SK-N-SH treated with all-trans-retinoic acid at 6 μM for 48 hours (cell line): ENCODE results near the gene TDRD12.
"Not testable (repeated sequence)": the region's sequence is repeated elsewhere in the genome, so short reads cannot be mapped to it uniquely, and the experiment has no call there.

Experiments used
- ATAC-seq: fragments of 200-7000 bp; cut with Tn5 transposase; 3 replicates; pipeline ENCODE4 v1.9.1; 2020; ENCODE audit warnings: mild to moderate bottlenecking, moderate library complexity
- ARNTL ChIP-seq: fragments of 450-650 bp; formaldehyde crosslinking; IDR thresholded peaks from 2 replicates; pipeline ENCODE4 v1.5.0; 2020; ENCODE audit warnings: low read depth, mild to moderate bottlenecking, moderate library complexity, borderline replicate concordance
- BACH2 ChIP-seq: fragments of 250-450 bp; sonication (Bioruptor Pico); IDR thresholded peaks from 2 replicates; pipeline ENCODE4 v1.9.0; 2021; ENCODE audit warnings: mild to moderate bottlenecking, borderline replicate concordance
- CSDC2 ChIP-seq: fragments of 250-450 bp; sonication (Bioruptor Pico); IDR thresholded peaks from 2 replicates; pipeline ENCODE4 v1.5.0; 2020; ENCODE audit warnings: mild to moderate bottlenecking, moderate library complexity
- ESRRG ChIP-seq: fragments of 250-450 bp; sonication (Bioruptor Pico); IDR thresholded peaks from 2 replicates; pipeline ENCODE4 v1.6.1; 2021; ENCODE audit warnings: mild to moderate bottlenecking
- GLIS3 ChIP-seq: fragments of 250-450 bp; sonication (Bioruptor Pico); IDR thresholded peaks from 2 replicates; pipeline ENCODE4 v1.5.0; 2020; ENCODE audit warnings: mild to moderate bottlenecking, moderate library complexity
- ISL1 ChIP-seq: fragments of 250-450 bp; sonication (Bioruptor Pico); IDR thresholded peaks from 2 replicates; pipeline ENCODE4 v2.1.2; 2022; ENCODE audit warnings: mild to moderate bottlenecking, moderate library complexity
- RARB ChIP-seq: fragments of 250-450 bp; sonication (Bioruptor Pico); IDR thresholded peaks from 2 replicates; pipeline ENCODE4 v1.8.0; 2021; ENCODE audit warnings: mild to moderate bottlenecking, moderate library complexity
- SNAI2 ChIP-seq: fragments of 250-450 bp; sonication (Bioruptor Pico); IDR thresholded peaks from 2 replicates; pipeline ENCODE4 v1.5.0; 2020; ENCODE audit warnings: mild to moderate bottlenecking, moderate library complexity
- TCF4 ChIP-seq: fragments of 250-450 bp; sonication (Bioruptor Pico); IDR thresholded peaks from 2 replicates; pipeline ENCODE4 v1.8.0; 2021; ENCODE audit warnings: mild to moderate bottlenecking, moderate library complexity, borderline replicate concordance
- TOX ChIP-seq: fragments of 250-450 bp; sonication (Bioruptor Pico); IDR thresholded peaks from 2 replicates; pipeline ENCODE4 v1.8.0; 2021; ENCODE audit warnings: mild to moderate bottlenecking, moderate library complexity, borderline replicate concordance
- ZC3H10 ChIP-seq: fragments of 250-450 bp; sonication (Bioruptor Pico); IDR thresholded peaks from 2 replicates; pipeline ENCODE4 v1.5.1; 2021; ENCODE audit warnings: mild to moderate bottlenecking, moderate library complexity
- ZFP3 ChIP-seq: fragments of 250-450 bp; sonication (Bioruptor Pico); IDR thresholded peaks from 2 replicates; pipeline ENCODE4 v1.5.0; 2020; ENCODE audit warnings: mild to moderate bottlenecking, moderate library complexity
- ZNF565 ChIP-seq: fragments of 450-650 bp; formaldehyde crosslinking; conservative IDR thresholded peaks from 2 replicates; pipeline ENCODE4 v1.5.0; 2020; ENCODE audit warnings: low read depth, mild to moderate bottlenecking, moderate library complexity
- ZNF70 ChIP-seq: fragments of 450-650 bp; formaldehyde crosslinking; IDR thresholded peaks from 2 replicates; pipeline ENCODE4 v1.5.0; 2020; ENCODE audit warnings: mild to moderate bottlenecking, moderate library complexity
- ZNF8 ChIP-seq: fragments of 450-650 bp; formaldehyde crosslinking; IDR thresholded peaks from 2 replicates; pipeline ENCODE4 v1.5.0; 2020; ENCODE audit warnings: mild to moderate bottlenecking, moderate library complexity
- TF ChIP-seq, protein P1 (sequence below): fragments of 250-450 bp; sonication (Bioruptor Pico); IDR thresholded peaks from 2 replicates; pipeline ENCODE4 v1.5.1; 2021; ENCODE audit warnings: mild to moderate bottlenecking, moderate library complexity
- TF ChIP-seq, protein P2 (sequence below): fragments of 250-450 bp; sonication (Bioruptor Pico); IDR thresholded peaks from 2 replicates; pipeline ENCODE4 v1.8.0; 2021; ENCODE audit warnings: low read depth, mild to moderate bottlenecking, moderate library complexity, borderline replicate concordance
- TF ChIP-seq, protein P3 (sequence below): fragments of 250-450 bp; sonication (Bioruptor Pico); IDR thresholded peaks from 2 replicates; pipeline ENCODE4 v1.8.0; 2020; ENCODE audit warnings: mild to moderate bottlenecking, moderate library complexity, borderline replicate concordance
- TF ChIP-seq, protein P4 (sequence below): fragments of 250-450 bp; sonication (Bioruptor Pico); IDR thresholded peaks from 2 replicates; pipeline ENCODE4 v1.5.0; 2020; ENCODE audit warnings: mild to moderate bottlenecking, moderate library complexity
- TF ChIP-seq, protein P5 (sequence below): fragments of 250-450 bp; sonication (Bioruptor Pico); IDR thresholded peaks from 2 replicates; pipeline ENCODE4 v1.5.1; 2020; ENCODE audit warnings: low read depth, mild to moderate bottlenecking, moderate library complexity

Gene TDRD12

DNA sequence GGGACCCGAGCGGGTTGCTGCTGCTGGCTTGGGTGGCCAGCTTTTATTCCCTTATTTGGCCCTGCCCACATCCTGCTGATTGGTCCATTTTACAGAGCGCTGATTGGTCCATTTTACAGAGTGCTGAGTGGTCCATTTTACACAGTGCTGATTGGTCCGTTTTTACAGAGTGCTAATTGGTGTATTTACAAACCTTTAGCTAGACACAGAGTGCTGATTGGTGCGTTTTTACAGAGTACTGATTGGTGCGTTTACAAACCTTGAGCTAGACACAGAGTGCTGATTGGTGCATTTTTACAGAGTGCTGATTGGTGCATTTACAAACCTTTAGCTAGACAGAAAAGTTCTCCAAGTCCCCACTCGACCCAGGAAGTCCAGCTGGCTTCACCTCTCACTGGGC is 19.4 kb upstream of the TDRD12 start:
- ATAC-seq = not testable (repeated sequence)

DNA sequence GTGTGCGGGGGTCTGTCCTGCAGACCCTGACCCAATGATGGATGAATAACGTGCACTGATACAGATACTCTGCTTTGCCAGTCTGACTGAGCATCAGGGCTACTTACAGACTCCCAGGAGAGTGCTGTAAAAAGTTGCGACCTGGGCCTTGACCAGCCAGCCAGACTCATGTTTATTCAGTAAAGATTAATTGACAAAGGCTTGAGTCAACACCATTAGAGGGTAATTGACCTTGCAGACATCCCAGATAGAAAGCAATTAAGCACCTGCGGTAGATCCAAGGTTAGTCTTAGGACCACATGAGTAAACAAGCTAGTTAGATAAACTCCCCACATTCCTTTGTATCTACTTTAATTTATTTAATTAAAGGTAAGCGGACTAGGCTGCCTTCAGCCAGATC is 17.6 kb upstream of the TDRD12 start:
- no peak for ATAC-seq
- TF ChIP-seq SNAI2 (CRISPR knock-in tag) = peak; percentile 82; the same call in 1 of the 2 replicates
- peak; percentile 62; the same call in 1 of the 2 replicates for TF ChIP-seq TCF4 (CRISPR knock-in tag)
- peak; percentile 75 for TF ChIP-seq ISL1 (CRISPR knock-in tag)
- no peak for TF ChIP-seq ZNF70

DNA sequence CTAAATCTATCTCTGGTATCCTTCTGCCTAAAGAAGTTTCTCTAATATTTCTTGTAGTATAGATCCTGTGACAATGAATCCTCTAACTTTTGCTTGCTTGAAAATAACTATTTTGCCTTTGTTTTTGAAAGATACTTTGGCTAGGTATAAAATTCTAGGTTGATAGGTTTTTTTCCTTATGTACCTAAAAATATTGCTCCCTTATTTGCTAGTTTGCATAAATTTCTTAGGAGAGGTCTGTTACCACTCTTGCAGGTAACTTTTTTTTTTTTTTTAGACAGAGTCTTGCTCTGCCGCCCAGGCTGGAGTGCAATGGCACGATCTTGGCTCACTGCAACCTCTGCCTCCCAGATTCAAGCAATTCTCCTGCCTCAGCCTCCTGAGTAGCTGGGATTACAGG is 15.6 kb upstream of the TDRD12 start:
- ATAC-seq = not testable (repeated sequence)

DNA sequence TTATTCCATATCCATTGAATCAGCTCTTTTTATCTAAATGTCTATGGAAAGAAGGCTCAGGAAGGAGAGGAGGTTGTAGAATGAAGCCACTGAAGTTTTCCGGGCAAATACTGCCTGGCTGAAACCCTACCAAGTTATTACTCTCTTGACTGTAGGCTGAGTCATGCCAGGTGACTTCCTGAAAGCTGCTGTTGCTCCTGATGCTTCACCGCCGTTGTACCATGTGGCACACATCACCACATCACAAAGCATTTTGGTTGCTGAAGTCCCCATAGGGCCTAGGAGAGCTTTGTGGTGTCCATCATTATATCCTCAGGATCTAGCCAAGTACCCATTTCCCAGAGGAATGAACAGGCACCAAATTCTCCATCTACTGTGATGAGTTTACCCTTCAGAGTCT is 11.1 kb upstream of the TDRD12 start:
- ATAC-seq = no peak

DNA sequence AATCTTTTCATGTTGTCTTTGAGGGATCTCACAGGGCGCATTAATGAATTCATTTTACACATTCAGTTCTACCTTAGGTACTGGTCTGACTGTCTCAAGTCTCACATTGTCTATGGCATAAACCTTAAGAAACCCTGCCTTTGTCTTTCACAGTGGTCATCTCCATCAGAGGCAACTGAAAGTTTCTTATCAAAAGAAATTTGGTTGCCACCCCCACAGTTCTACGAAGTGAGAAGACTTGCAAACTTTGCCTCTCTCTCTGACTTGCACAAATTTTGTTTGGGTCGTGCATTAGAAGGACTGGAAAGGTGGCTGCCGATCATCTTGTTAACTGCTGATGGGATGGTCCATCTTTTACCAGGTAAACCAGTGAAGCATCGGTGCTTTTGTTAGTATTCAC is 10.5 kb upstream of the TDRD12 start:
- TF ChIP-seq, protein P1, sequence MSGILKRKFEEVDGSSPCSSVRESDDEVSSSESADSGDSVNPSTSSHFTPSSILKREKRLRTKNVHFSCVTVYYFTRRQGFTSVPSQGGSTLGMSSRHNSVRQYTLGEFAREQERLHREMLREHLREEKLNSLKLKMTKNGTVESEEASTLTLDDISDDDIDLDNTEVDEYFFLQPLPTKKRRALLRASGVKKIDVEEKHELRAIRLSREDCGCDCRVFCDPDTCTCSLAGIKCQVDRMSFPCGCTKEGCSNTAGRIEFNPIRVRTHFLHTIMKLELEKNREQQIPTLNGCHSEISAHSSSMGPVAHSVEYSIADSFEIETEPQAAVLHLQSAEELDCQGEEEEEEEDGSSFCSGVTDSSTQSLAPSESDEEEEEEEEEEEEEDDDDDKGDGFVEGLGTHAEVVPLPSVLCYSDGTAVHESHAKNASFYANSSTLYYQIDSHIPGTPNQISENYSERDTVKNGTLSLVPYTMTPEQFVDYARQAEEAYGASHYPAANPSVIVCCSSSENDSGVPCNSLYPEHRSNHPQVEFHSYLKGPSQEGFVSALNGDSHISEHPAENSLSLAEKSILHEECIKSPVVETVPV = no peak
- TF ChIP-seq, protein P2, sequence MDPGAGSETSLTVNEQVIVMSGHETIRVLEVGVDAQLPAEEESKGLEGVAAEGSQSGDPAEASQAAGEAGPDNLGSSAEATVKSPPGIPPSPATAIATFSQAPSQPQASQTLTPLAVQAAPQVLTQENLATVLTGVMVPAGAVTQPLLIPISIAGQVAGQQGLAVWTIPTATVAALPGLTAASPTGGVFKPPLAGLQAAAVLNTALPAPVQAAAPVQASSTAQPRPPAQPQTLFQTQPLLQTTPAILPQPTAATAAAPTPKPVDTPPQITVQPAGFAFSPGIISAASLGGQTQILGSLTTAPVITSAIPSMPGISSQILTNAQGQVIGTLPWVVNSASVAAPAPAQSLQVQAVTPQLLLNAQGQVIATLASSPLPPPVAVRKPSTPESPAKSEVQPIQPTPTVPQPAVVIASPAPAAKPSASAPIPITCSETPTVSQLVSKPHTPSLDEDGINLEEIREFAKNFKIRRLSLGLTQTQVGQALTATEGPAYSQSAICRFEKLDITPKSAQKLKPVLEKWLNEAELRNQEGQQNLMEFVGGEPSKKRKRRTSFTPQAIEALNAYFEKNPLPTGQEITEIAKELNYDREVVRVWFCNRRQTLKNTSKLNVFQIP (CRISPR knock-in tag) = no peak
- TF ChIP-seq ZNF70 = no peak
- TF ChIP-seq TOX (CRISPR knock-in tag) = no peak
- TF ChIP-seq RARB (CRISPR knock-in tag) = no peak
- no peak for TF ChIP-seq ZFP3 (CRISPR knock-in tag)
- TF ChIP-seq, protein P3, sequence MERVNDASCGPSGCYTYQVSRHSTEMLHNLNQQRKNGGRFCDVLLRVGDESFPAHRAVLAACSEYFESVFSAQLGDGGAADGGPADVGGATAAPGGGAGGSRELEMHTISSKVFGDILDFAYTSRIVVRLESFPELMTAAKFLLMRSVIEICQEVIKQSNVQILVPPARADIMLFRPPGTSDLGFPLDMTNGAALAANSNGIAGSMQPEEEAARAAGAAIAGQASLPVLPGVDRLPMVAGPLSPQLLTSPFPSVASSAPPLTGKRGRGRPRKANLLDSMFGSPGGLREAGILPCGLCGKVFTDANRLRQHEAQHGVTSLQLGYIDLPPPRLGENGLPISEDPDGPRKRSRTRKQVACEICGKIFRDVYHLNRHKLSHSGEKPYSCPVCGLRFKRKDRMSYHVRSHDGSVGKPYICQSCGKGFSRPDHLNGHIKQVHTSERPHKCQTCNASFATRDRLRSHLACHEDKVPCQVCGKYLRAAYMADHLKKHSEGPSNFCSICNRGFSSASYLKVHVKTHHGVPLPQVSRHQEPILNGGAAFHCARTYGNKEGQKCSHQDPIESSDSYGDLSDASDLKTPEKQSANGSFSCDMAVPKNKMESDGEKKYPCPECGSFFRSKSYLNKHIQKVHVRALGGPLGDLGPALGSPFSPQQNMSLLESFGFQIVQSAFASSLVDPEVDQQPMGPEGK (CRISPR knock-in tag) = no peak
- no peak for TF ChIP-seq ARNTL
- no peak for TF ChIP-seq SNAI2 (CRISPR knock-in tag)
- no peak for TF ChIP-seq ZNF8
- TF ChIP-seq CSDC2 (CRISPR knock-in tag) = no peak
- ATAC-seq = no peak

More for the DNA sequence above, 11.1 kb upstream of the TDRD12 start:
- TF ChIP-seq, protein P4, sequence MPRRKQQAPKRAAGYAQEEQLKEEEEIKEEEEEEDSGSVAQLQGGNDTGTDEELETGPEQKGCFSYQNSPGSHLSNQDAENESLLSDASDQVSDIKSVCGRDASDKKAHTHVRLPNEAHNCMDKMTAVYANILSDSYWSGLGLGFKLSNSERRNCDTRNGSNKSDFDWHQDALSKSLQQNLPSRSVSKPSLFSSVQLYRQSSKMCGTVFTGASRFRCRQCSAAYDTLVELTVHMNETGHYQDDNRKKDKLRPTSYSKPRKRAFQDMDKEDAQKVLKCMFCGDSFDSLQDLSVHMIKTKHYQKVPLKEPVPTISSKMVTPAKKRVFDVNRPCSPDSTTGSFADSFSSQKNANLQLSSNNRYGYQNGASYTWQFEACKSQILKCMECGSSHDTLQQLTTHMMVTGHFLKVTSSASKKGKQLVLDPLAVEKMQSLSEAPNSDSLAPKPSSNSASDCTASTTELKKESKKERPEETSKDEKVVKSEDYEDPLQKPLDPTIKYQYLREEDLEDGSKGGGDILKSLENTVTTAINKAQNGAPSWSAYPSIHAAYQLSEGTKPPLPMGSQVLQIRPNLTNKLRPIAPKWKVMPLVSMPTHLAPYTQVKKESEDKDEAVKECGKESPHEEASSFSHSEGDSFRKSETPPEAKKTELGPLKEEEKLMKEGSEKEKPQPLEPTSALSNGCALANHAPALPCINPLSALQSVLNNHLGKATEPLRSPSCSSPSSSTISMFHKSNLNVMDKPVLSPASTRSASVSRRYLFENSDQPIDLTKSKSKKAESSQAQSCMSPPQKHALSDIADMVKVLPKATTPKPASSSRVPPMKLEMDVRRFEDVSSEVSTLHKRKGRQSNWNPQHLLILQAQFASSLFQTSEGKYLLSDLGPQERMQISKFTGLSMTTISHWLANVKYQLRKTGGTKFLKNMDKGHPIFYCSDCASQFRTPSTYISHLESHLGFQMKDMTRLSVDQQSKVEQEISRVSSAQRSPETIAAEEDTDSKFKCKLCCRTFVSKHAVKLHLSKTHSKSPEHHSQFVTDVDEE (CRISPR knock-in tag) = no peak
- TF ChIP-seq BACH2 (no peak), ISL1 (CRISPR knock-in tag) (no peak), ESRRG (CRISPR knock-in tag) (no peak), ZNF565 (CRISPR knock-in tag) (no peak), ZC3H10 (CRISPR knock-in tag) (no peak), GLIS3 (CRISPR knock-in tag) (no peak), RARB (CRISPR knock-in tag) (no peak)
- TF ChIP-seq, protein P1 = no peak
- TF ChIP-seq, protein P5, sequence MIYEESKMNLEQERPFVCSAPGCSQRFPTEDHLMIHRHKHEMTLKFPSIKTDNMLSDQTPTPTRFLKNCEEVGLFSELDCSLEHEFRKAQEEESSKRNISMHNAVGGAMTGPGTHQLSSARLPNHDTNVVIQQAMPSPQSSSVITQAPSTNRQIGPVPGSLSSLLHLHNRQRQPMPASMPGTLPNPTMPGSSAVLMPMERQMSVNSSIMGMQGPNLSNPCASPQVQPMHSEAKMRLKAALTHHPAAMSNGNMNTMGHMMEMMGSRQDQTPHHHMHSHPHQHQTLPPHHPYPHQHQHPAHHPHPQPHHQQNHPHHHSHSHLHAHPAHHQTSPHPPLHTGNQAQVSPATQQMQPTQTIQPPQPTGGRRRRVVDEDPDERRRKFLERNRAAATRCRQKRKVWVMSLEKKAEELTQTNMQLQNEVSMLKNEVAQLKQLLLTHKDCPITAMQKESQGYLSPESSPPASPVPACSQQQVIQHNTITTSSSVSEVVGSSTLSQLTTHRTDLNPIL (CRISPR knock-in tag) = no peak
- TF ChIP-seq, protein P3 (CRISPR knock-in tag) = no peak
